HepG2 (cell line): ENCODE measurements around the gene AAMP. TPM values are rescaled to one million over a fixed set of nuclear protein-coding genes. Genes with fewer than 3 reads are reported as not detected.
A peak's percentile ranks its signal among the peaks of the same experiment; 100 is the strongest.

ENCODE experiments used
- ISL2 ChIP-seq: sonication (generic); formaldehyde crosslinking; IDR thresholded peaks from 2 replicates; pipeline ENCODE4 v1.5.0; 2020; ENCODE audit warnings: missing genetic modification reagents
- MEF2D ChIP-seq: sonication (generic); formaldehyde crosslinking; IDR thresholded peaks from 2 replicates; pipeline ENCODE4 v1.5.1; 2020; ENCODE audit warnings: mild to moderate bottlenecking, missing genetic modification reagents
- MXI1 ChIP-seq: IDR thresholded peaks from 3 replicates; pipeline ENCODE4 v1.6.1; 2012; ENCODE audit warnings: low read depth, low read length, inconsistent platforms, borderline replicate concordance
- MYC ChIP-seq: sonication (generic); formaldehyde crosslinking; IDR thresholded peaks from 2 replicates; pipeline ENCODE4 v1.9.0; 2021; ENCODE audit warnings: missing genetic modification reagents, borderline replicate concordance
- PCBP1 ChIP-seq: fragments of 200-400 bp; formaldehyde crosslinking; IDR thresholded peaks from 2 replicates; pipeline ENCODE4 v1.6.1; 2017; ENCODE audit warnings: mild to moderate bottlenecking, low read depth, low read length, borderline replicate concordance
- RBM39 ChIP-seq: fragments of 200-400 bp; formaldehyde crosslinking; IDR thresholded peaks from one replicate; pipeline ENCODE4 v1.6.1; 2018; ENCODE audit warnings: antibody characterized with exemption, mild to moderate bottlenecking, low read depth, low read length; ENCODE audit not compliant: poor library complexity, severe bottlenecking
- ZBTB7A ChIP-seq: sonication (generic); formaldehyde crosslinking; IDR thresholded peaks from 2 replicates; pipeline ENCODE4 v1.8.0; 2022; ENCODE audit warnings: mild to moderate bottlenecking, missing genetic modification reagents
- ZNF253 ChIP-seq: sonication (generic); formaldehyde crosslinking; IDR thresholded peaks from 2 replicates; pipeline ENCODE4 v1.8.0; 2022; ENCODE audit warnings: mild to moderate bottlenecking, missing genetic modification reagents, borderline replicate concordance
- polyA plus RNA-seq, 8 experiments: library from polyadenylated mRNA; depleted of rRNA in 3 of 8; stranded (reverse) in 7 of 8; unstranded in 1 of 8; fragments of >200 nt; fragmentation: Illumina TruSeq in 4 of 8; extraction: Trizol in 4 of 8; gene quantifications; 2 replicates each; pipeline versions ENCODE4 v1.2.1 to v1.2.3, GENCODE V29; 2011 to 2016; ENCODE audit warnings: low read depth in 4 of 8, missing spikeins in 1 of 8, mixed read lengths in 1 of 8; ENCODE audit not compliant: insufficient read depth in 1 of 8
- total RNA-seq, 5 experiments: library from RNA; depleted of rRNA; stranded (reverse); fragments of >200 nt; fragmentation: Illumina TruSeq; extraction: Trizol; gene quantifications; 2 replicates each; pipeline ENCODE4 v1.2.3, GENCODE V29; 2016; ENCODE audit warnings: low read depth in 1 of 5
- TF ChIP-seq, protein P1 (sequence below): sonication (generic); formaldehyde crosslinking; IDR thresholded peaks from 2 replicates; pipeline ENCODE4 v1.4.0; 2020; ENCODE audit warnings: missing genetic modification reagents
- TF ChIP-seq, protein P2 (sequence below): sonication (generic); formaldehyde crosslinking; IDR thresholded peaks from 2 replicates; pipeline ENCODE4 v1.4.0; 2020; ENCODE audit warnings: mild to moderate bottlenecking, missing genetic modification reagents
- TF ChIP-seq, protein P3 (sequence below): sonication (generic); formaldehyde crosslinking; IDR thresholded peaks from 2 replicates; pipeline ENCODE4 v1.4.0; 2020; ENCODE audit warnings: missing genetic modification reagents
- TF ChIP-seq, protein P4 (sequence below): sonication (generic); formaldehyde crosslinking; IDR thresholded peaks from 2 replicates; pipeline ENCODE4 v1.4.0; 2020; ENCODE audit warnings: missing genetic modification reagents
- TF ChIP-seq, protein P5 (sequence below): sonication (generic); formaldehyde crosslinking; IDR thresholded peaks from 2 replicates; pipeline ENCODE4 v1.5.1; 2020; ENCODE audit warnings: mild to moderate bottlenecking, missing genetic modification reagents, moderate library complexity

The AAMP gene
- total and polyA plus RNA-seq, 2 of the 13 experiments (the other 11 are each of a cell fraction or from before 2014, with no cell fraction given) = 110 to 186 TPM

DNA sequence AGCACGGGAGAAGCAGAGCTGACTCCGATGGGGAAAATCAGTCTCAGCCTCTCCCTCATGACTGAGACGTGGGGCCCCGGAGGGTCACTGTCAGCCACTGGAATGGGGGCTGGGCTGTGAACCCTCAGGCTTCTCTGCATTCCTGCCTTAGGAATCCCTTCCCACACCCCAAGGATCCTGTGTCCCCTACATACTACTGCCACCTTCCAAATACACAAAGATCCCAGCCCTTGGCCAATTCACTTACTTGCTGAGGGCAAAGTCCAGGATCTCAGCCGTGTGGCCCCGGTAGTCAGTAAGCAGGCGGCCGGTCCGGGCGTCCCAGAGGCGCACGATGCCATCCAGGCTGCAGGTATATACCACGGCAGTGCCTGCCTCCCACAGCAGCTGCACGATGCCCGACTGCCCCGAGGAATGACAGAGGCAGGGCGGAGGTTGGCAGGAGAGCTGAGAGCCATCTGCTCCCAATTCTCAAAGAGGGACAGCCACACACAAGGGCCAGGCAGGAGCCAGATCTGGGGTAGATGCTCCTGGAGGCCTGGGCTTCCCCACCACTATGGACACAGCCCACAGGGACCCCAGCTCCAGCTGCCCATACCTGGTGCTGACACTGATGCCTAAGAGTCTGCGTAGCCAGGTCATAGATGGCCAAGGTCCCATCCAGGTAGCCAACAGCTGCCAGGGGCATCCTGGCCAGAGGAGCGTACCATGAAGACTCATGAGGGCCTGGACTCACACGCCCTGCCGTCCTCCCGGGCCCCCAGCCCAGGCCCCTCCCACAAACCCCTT is 5.0 kb downstream of the AAMP start (continued):
- TF ChIP-seq RBM39 (peak; percentile 34), ZBTB7A (CRISPR knock-in tag) (peak; percentile 1; the same call in 1 of the 2 replicates), MYC (CRISPR knock-in tag) (peak; percentile 25; the same call in 1 of the 2 replicates), PCBP1 (0 out of 2 replicates have a peak, but pooled peaks have one; percentile 64), ZNF253 (no peak; the same call in 1 of the 2 replicates), MXI1 (0 out of 3 replicates have a peak, but pooled peaks have one; percentile 24), MEF2D (CRISPR knock-in tag) (0 out of 2 replicates have a peak, but pooled peaks have one; percentile 35), ISL2 (peak; percentile 54; the same call in 1 of the 2 replicates)
- TF ChIP-seq, protein P1, sequence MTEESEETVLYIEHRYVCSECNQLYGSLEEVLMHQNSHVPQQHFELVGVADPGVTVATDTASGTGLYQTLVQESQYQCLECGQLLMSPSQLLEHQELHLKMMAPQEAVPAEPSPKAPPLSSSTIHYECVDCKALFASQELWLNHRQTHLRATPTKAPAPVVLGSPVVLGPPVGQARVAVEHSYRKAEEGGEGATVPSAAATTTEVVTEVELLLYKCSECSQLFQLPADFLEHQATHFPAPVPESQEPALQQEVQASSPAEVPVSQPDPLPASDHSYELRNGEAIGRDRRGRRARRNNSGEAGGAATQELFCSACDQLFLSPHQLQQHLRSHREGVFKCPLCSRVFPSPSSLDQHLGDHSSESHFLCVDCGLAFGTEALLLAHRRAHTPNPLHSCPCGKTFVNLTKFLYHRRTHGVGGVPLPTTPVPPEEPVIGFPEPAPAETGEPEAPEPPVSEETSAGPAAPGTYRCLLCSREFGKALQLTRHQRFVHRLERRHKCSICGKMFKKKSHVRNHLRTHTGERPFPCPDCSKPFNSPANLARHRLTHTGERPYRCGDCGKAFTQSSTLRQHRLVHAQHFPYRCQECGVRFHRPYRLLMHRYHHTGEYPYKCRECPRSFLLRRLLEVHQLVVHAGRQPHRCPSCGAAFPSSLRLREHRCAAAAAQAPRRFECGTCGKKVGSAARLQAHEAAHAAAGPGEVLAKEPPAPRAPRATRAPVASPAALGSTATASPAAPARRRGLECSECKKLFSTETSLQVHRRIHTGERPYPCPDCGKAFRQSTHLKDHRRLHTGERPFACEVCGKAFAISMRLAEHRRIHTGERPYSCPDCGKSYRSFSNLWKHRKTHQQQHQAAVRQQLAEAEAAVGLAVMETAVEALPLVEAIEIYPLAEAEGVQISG = 0 out of 2 replicates have a peak, but pooled peaks have one; percentile 13
- TF ChIP-seq, protein P2, sequence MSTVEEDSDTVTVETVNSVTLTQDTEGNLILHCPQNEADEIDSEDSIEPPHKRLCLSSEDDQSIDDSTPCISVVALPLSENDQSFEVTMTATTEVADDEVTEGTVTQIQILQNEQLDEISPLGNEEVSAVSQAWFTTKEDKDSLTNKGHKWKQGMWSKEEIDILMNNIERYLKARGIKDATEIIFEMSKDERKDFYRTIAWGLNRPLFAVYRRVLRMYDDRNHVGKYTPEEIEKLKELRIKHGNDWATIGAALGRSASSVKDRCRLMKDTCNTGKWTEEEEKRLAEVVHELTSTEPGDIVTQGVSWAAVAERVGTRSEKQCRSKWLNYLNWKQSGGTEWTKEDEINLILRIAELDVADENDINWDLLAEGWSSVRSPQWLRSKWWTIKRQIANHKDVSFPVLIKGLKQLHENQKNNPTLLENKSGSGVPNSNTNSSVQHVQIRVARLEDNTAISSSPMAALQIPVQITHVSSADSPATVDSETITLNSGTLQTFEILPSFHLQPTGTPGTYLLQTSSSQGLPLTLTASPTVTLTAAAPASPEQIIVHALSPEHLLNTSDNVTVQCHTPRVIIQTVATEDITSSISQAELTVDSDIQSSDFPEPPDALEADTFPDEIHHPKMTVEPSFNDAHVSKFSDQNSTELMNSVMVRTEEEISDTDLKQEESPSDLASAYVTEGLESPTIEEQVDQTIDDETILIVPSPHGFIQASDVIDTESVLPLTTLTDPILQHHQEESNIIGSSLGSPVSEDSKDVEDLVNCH (CRISPR knock-in tag) = 0 out of 2 replicates have a peak, but pooled peaks have one; percentile 35
- TF ChIP-seq, protein P3, sequence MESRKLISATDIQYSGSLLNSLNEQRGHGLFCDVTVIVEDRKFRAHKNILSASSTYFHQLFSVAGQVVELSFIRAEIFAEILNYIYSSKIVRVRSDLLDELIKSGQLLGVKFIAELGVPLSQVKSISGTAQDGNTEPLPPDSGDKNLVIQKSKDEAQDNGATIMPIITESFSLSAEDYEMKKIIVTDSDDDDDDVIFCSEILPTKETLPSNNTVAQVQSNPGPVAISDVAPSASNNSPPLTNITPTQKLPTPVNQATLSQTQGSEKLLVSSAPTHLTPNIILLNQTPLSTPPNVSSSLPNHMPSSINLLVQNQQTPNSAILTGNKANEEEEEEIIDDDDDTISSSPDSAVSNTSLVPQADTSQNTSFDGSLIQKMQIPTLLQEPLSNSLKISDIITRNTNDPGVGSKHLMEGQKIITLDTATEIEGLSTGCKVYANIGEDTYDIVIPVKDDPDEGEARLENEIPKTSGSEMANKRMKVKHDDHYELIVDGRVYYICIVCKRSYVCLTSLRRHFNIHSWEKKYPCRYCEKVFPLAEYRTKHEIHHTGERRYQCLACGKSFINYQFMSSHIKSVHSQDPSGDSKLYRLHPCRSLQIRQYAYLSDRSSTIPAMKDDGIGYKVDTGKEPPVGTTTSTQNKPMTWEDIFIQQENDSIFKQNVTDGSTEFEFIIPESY (CRISPR knock-in tag) = peak; percentile 38; the same call in 1 of the 2 replicates
- TF ChIP-seq, protein P4, sequence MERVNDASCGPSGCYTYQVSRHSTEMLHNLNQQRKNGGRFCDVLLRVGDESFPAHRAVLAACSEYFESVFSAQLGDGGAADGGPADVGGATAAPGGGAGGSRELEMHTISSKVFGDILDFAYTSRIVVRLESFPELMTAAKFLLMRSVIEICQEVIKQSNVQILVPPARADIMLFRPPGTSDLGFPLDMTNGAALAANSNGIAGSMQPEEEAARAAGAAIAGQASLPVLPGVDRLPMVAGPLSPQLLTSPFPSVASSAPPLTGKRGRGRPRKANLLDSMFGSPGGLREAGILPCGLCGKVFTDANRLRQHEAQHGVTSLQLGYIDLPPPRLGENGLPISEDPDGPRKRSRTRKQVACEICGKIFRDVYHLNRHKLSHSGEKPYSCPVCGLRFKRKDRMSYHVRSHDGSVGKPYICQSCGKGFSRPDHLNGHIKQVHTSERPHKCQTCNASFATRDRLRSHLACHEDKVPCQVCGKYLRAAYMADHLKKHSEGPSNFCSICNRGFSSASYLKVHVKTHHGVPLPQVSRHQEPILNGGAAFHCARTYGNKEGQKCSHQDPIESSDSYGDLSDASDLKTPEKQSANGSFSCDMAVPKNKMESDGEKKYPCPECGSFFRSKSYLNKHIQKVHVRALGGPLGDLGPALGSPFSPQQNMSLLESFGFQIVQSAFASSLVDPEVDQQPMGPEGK = peak; percentile 17; the same call in 1 of the 2 replicates
- TF ChIP-seq, protein P5, sequence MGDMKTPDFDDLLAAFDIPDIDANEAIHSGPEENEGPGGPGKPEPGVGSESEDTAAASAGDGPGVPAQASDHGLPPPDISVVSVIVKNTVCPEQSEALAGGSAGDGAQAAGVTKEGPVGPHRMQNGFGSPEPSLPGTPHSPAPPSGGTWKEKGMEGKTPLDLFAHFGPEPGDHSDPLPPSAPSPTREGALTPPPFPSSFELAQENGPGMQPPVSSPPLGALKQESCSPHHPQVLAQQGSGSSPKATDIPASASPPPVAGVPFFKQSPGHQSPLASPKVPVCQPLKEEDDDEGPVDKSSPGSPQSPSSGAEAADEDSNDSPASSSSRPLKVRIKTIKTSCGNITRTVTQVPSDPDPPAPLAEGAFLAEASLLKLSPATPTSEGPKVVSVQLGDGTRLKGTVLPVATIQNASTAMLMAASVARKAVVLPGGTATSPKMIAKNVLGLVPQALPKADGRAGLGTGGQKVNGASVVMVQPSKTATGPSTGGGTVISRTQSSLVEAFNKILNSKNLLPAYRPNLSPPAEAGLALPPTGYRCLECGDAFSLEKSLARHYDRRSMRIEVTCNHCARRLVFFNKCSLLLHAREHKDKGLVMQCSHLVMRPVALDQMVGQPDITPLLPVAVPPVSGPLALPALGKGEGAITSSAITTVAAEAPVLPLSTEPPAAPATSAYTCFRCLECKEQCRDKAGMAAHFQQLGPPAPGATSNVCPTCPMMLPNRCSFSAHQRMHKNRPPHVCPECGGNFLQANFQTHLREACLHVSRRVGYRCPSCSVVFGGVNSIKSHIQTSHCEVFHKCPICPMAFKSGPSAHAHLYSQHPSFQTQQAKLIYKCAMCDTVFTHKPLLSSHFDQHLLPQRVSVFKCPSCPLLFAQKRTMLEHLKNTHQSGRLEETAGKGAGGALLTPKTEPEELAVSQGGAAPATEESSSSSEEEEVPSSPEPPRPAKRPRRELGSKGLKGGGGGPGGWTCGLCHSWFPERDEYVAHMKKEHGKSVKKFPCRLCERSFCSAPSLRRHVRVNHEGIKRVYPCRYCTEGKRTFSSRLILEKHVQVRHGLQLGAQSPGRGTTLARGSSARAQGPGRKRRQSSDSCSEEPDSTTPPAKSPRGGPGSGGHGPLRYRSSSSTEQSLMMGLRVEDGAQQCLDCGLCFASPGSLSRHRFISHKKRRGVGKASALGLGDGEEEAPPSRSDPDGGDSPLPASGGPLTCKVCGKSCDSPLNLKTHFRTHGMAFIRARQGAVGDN = peak; percentile 93
